Neural progenitor cell (in vitro differentiated cells): ENCODE data around the gene P4HA3.

ENCODE experiments used
- CTCF ChIP-seq: fragments of 200-600 bp; sonication (generic); IDR thresholded peaks from 2 replicates; pipeline ENCODE4 v1.5.1; 2017; ENCODE audit warnings: antibody characterized with exemption, mild to moderate bottlenecking
- EZH2 ChIP-seq: fragments of 200-600 bp; sonication (generic); IDR thresholded peaks from 2 replicates; pipeline ENCODE4 v1.6.1; 2017; ENCODE audit warnings: antibody characterized with exemption, mild to moderate bottlenecking, moderate library complexity
- EZH2phosphoT487 ChIP-seq: fragments of 200-600 bp; sonication (generic); IDR thresholded peaks from 2 replicates; pipeline ENCODE4 v1.6.1; 2017; ENCODE audit warnings: antibody characterized with exemption

GRCh38 chr11:74311352-74311926 lies at the start of gene P4HA3:
- TF ChIP-seq CTCF (peak; percentile 28), EZH2 (no peak), EZH2phosphoT487 (no peak)
